GM18508 (cell line): ENCODE data around the gene ASCC2.

Source experiments
- ATAC-seq: cut with Tn5 transposase; IDR thresholded peaks from one replicate; pipeline ENCODE4 v1.9.1; 2021; ENCODE audit warnings: moderate number of reproducible peaks; ENCODE audit not compliant: insufficient read depth, unreplicated experiment

ASCC2 gene

DNA sequence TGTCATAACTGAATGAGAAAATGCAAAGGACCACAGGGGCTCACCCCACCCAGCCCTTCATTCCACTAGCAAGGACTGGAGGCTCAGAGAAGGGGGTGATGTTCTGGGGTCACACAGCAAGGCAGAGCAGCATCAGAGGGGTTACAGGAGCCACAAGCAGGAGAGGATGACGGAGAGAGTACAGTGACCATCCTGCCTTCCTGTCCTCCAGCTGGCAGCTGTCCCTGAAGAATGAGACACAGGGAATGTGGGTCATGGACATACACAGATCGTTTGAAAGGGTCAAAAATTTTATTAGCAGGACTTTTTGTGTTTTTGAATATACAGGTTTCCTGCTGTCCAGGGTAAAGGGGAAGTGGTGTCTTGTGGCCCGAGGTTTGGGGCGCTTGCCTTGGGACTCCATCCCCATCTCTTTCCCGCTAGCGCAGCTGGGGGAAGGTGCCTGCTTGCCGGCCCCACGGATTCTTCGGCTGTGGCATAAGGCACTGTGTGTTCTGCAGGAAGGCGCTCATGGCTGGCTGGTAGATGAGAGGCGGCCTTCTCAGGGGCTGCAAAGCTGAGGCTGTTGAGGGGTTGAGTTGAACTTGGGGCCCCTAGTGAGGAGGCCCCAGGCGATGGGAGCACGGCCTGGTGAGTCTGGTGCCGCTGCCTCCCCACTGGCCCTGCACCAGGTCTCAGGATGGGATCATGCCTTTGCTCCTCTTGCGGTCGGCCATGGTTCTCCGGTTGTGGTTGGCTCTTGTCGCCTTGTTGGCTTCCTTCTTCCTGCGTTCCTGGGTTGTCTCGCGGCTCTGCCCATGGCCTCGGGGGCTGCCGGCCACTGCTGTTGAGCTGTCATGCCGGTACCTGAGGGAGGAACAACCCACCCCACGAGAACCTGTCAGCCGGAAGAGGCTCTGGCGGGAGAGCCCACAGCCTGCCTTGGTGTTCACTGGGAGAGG, 49.5 kb downstream of the ASCC2 start:
- ATAC-seq: no peak

DNA sequence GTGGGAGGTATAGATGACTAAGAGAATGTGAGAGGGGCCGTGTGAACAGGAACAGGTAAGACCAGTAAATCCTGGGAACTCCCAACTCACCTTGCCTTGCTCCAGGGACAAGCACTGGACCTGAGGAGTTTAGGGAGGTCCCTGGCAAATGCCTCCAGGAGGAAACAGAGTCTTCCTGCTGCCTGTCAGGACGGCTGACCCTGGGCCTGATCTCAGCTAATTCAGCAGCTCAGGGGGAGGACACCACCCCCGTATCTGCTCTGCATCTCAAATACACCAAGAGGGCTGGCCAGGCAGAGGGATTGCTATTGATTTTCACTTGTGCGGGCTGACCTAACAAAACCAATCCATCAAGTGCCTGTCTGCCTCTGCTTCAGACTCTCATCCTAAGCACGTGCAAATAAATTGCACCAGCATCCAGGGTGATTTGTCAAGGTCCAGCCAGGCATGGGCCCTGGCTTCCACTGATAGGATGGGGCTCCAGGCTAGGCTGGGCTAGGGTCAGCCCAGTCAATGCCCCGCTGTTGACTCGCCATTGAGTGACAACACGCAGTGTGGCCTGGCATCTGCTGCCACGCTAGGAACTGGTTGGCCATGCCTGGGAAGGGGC, 50.6 kb downstream of the ASCC2 start:
- ATAC-seq: no peak

DNA sequence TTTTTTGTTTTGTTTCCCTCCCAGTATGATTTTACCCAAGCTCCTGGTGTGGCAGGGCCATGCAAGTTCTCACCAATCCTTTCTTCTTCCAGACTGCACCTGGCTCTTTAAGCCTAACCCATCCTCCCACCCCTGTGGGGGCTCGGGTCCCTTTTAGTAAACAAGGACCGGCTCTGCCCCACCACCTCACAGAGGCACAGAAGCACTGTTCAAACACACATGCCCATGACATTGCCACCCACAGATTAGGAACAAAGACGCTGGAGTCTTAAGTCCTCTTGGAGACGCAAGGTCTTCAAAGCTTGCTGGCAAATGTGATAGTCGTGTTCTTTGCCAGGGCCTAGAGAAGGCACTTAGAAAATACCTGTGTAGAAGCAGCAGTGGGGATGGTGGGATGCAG, 52.0 kb downstream of the ASCC2 start:
- no peak for ATAC-seq

DNA sequence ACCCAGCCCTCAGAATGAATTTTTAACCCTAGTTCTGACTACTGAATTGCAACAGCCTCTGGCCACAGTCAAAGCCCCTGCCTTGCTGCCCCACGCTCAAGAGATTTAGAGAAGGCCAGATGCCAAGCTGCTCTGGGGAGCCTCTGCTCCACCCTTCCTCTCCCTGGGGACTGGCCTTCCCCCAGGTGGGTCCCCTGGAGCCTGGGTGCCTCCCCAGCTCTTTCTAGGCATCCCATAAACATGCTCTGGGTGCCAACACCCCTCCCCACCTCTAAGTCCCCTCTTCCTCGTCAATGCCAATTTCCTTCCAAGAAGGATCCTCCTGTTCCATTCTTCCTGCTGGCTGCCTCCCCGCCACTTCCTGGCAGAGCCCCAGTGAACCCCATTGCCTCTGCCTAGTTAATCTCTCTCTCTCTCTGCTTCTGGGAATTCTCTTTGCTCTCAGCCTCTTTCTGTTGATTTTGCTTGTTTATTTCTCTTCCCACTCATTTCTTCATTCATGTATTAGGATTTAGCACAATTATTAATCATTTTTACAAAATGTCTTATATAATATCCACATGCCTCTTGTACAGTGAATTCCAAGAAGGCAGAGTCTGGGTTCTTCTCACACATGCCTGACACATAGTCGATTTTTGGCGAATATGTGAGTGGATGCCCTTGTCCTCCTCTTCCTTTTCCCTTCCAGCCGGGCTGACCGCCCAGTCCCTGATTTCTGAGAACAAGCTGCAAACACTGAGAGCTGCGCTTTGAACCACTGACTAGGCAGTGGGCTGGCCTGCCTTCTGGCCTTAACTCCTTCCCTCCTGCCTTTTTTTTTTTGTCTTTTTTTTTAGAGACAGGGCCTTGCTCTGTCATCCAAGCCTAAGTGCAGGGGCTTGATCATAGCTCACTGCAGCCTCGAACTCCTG, 53.4 kb downstream of the ASCC2 start:
- ATAC-seq: no peak

DNA sequence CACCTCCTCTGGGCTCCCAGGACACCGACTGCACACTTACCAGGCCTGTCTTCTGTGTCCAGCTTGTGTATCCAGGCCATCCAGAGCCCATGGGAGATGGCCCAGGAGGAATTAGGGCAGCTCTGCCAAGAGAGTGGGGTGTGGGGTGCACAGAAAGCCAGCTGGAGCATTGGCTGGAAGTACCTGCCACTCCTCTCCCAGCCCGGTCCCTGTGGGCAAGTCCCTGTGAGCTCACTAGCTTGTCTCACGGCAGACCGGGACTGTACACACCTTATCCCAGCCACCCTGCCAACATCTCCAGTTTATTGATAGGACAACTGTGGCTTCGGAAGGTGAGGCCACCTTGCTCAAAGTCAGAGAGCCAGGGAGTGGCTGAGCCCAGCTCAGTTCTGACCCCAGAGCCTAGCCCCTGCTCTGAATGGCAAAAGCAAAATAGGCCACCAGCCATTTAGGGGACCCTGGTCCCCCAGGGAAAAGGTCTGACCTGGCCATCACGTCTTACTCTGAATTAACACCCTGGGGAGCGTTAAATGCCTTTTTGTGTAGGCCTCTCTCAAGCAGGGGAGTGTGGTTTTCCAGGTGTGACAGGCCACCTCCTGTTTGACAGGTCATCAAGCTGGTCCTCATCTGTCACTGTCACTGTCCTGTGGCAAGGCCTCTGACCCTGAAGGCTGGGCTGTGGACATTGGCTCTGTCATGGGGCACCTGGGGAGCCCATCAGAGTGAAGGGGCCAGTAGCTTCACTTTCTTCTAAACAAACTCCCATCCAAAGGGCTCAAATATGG, 55.8 kb downstream of the ASCC2 start:
- no peak for ATAC-seq

DNA sequence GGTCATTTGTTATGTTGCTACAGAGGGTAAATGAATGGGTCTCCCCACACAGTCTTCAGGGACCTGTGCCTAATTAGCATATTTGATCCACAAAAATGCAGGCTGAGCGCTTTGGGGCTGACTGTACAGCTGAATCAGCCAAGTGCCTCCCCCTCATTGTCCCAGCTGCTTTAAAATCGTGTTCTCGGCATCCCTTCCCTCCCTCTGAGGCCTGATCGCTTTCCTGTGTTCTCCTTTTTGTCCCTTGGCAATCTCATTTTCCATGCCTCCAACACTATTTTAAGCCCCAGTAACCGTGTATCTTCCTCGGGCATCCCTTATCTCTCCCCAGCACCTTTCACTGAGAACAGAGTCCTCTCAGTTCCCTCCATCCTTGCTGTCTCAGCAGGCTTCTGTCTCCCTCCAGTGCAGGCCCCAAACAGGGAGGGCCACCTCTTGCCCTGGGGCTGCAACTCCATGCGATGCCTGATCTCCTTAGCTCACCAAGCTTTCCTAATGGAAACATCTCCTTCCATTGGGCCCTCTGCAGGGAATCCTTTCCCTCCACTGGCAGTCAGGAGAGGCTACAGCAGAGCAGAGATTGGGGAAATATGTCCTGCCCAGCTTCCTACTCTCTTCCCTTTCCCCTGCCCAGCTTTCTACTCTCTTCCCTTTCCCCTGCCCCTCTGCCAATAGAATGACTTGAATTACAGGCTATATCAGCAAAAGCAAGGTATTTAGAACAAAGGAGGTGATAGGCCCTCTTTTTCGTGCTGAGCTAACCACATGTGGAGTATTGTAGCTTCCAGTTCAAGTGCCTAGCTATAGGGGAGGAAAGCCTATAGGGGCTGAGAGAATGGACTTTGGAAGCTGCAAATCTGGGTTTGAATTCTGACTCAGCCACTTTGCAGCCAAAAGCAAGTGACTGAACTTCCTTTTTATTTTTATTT, 57.1 kb downstream of the ASCC2 start:
- no peak for ATAC-seq

DNA sequence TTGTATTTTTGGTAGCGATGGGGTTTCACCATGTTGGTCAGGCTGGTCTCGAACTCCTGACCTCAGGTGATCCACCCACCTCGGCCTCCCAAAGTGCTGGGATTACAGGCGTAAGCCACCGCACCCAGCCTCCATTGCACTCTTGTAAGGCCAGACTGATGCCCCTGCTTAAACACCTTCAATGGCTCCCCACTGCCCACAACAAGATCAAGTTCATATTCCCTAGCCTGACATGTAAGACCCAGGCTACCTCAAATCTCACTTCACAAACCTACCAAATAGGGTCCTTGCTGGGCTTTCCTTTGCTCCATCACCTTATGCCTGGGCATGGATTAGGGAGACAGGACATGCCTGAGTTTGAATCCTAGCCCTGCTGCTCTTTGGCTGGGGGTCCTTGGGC, 57.9 kb downstream of the ASCC2 start:
- no peak for ATAC-seq

DNA sequence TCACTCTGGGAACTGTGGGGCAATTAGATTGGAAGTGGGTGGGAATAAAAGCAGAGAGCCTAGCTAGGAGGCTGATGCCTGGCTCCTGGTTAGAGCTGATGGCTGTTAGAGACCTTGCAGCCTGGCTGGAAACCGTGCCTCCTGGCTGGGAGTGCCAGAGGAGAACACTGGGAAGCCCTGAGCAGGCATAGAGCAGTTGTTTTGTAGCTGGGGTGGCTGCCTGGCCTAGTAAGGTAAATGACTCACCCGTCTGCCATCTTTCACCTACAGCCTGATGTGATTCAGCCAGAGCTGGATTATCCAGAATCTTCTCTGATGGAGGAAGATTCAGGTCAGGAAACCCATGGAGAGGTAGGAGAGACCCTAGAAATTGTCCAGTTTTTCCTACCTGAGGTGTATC, 64.8 kb downstream of the ASCC2 start:
- no peak for ATAC-seq

DNA sequence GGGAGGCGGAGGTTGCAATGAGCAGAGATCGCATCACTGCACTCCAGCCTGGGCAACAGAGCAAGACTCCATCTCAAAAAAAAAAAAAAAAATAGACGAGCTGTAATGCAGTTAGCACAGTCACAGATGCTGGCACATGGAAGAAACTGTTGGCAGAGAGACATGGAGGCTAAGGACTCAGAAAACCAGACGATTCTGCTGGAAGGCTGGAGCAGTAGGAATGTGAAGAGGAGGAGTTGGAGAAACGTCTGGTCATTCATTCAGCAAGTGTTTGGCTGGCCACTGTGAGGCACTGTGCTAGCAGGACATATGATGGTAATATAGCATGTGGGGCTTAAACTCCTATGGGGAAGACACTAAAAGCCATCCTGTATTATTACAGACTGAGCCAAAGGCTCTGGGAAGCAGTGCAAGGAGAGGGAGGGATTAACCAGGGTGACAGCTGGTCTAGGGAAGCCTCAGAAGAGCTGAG, 65.9 kb downstream of the ASCC2 start:
- no peak for ATAC-seq

DNA sequence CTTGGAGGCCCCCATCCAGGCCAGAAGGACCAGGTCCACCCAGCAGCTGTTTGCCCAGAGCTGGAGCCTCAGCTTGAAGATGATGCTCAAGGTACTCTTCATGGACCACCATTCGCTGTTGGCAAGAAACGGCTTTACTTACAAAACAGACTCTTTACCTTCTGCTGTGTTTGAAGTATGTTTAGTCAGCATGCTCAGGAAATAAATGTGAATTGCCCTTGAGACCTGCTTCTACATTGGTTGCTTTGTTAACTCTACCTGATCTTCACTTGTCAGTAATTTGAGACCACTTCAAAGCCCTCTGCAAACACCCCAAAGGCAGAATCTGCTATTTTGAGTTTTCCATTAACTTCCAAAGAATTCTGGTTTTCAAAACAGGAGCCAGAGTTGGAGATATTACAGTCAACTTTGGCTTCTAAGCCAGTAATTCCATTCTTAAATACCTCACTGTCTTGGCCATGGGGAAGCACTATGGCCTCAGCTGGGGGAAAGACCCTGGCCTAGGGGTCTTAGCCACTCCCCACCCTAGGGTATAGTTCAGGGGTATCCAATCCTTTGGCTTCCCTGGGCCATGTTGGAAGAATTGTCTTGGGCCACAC, 68.3 kb downstream of the ASCC2 start:
- ATAC-seq: no peak

DNA sequence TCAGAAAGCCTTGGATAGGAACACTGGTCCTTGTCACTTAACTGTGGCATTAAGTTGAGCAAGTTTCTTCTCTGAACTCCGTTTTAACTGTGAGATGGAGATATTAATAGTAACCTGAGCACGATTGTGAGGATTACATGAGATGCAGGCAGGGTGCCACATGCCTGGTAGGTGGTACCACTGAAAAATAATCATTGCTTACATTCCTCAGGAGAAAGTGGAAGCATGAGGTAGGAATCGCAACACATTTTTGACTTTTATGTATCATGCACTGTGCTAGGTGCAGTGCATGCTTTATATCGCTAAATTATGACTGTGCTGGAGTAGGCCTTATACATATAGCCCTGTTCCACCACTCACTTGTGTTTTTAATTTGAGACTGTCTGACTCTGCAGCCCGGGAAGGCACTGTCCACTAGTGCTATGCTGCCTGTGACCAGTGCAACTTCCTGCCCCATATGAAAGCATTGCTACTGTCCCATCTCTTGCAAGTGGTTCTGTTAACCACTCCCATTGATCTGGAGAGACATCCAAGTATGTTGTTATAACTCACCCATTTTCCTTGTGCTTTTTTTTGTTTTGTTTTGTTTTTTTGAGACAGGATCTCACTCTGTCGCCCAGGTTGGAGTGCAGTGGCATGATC, 69.9 kb downstream of the ASCC2 start:
- ATAC-seq: no peak

DNA sequence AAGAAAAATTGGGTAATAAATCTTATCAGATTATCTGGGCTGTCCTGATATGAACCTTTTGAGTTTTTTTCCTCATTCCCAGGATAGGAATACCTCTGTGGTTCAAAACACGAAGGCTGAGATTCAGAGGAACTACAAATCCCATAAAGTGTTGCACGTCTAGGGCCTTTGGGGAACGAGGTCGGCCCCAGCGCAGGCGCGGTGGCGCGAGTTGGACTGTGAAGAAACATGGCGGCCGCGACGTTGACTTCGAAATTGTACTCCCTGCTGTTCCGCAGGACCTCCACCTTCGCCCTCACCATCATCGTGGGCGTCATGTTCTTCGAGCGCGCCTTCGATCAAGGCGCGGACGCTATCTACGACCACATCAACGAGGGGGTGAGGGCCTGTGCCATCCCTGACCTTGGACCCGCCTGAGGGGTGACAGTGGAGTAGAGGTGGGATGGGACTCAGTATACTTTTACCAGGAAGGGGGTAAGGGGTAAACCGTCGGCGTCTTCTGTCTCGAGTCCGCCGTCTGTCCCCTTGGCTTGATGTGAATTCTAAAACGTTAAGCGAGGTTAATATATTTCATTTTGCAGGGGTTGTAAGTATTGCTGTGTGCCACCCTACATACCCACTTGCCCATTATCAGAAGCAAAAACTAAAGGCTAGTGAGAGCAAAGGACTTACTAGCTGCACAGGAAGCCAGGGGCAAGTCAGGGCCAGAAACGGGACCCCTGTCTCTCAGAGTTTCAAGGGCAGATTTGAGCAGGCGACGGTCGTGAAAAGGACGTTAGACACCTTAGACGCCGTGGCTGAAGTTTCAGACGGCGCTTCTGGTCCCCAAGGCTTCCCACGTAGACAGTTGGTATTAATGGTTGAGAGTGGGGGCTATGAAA, 70.7 kb downstream of the ASCC2 start, which contains the start of gene UQCR10:
UQCR10 (plus strand) TSS at position 199 of the 881 bp plus-strand sequence; CDS start at position 229, 30 bp downstream.
- ATAC-seq: peak; percentile 60

DNA sequence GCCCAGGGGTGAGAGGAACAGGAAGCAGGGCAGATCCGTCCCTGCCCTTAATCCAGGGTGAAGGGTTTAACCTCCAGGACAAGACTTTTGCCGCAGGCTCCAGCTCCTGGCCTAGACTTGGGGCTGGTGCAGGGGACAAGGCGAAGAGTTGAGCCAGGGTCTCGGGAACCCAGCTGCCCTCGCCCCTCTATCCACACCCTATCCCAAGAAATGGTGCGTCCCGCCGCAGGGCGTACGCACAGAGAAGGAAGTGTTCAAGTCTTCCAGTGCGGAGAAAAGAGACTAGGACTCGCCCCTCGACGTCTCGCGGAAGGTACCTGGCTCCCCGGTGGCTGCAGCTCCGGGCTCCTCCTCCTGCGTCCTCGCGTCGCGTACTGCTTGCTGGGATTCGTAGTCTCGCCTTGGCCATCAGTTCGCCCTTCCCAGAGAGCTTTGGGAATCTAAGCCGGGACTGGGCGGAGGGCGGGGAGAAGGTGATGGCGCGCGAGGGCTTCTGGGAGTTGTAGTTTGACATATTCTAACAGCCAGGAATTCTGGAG, 71.4 kb downstream of the ASCC2 start, which contains the start of gene ZMAT5:
ZMAT5 (minus strand) TSS at position 376 of the 539 bp plus-strand sequence. CDS start 18,463 bp downstream, outside the sequence.
- ATAC-seq: peak; percentile 56

DNA sequence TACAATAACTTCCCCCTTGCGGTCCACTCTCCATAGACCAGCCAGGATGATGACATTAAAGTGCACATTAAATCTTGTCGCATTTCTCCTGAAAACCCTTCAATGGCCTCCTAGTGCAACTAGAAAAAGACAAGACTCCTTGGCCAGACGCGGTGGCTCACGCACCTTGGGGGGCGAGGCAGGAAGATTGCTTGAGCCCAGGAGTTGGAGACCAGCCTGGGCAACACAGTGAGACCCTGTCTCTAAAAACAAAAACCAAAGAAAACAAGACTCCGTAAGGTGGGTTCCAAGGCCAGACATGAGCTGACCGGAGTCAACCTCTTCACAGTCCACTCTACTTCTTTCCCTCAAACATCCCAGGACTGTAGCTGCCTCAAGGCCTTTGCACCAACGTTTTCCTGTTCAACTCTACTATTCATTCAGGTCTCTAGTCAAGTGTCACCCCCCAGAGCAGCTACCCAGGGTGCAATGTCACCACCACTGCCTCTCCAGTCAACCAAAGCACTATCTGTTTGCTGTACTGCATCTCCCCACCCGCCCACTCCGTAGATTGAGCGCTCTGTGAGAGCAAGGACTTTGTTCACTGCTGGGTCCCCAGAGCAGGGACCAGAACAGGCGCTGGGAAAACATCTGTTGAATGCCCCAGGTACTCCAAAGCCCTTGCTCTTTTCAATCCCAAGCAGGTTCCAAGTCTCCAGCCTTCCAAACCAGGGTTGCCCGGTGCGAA, 72.0 kb downstream of the ASCC2 start:
- no peak for ATAC-seq

DNA sequence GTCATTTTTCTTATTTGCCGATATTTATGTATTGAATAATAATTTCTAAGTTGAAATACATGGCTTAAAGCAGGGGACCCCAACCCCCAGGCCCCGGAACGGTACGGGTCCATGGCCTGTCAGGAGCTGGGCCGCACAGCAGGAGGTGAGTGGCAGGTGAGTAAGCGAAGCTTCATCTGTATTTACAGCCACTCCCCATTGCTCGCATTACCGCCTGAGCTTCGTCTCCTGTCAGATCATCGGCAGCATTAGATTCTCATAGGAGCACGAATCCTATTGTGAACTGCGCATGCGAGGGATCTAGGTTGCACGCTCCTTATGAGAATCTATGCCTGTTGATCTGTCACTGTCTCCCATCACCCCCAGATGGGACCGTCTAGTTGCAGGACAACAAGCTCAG, 75.8 kb downstream of the ASCC2 start:
- no peak for ATAC-seq

DNA sequence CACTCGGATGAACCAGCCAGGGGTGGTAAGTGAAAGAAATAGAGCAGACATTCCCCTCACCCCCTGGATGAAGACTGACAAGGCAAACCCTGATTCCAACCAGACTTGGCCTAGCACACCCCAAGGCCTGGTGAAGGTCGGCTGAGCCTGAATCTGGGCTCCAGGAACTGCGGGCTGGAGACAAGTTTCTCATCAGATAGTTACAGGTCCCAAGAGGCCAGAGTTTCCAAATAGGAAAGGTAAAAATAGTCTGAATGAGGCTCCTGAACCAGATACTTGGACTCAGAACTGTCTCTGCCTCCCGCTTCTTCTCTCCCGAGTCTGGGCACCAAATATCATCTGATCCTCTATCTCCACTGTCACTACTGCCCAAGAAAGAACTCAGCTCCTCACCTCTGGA, 79.1 kb downstream of the ASCC2 start:
- no peak for ATAC-seq
